Measurements from ENCODE around the gene KRTAP7-1. TPM values are rescaled to one million over a fixed set of nuclear protein-coding genes. Genes with fewer than 3 reads are reported as not detected.

The KRTAP7-1 gene
- total and polyA plus RNA-seq, 9 of the 15 experiments (the other 6 are each of a cell fraction or from before 2014, with no cell fraction given): not detected

DNA sequence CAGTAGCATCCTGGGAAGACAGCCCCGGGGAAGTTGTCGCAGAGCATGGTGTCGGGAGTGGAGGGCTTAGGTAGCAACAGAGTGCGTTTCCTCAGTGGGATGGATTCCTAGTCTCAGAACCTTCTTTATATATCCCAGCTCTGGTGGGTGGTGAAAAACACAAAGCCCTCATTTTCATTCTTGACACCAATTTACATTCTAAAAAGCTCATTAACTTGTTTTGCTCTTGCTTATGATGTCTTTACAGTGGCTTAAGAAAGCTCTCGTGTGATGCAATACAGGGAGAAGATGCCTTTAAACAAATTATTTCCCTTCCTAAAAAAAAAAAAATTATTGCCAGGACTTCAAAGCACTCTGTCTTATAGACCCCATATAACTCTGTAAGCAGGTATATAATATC lies 16.4 kb downstream of the KRTAP7-1 start, which contains the start of gene KRTAP8-1:
Gene KRTAP8-1 (minus strand): TSS at position 101 of the 400 bp plus-strand sequence. CDS start 54 bp downstream, at position 47.
- no peaks in the 10 kb centered on the region for H3K27me3 ChIP-seq (ENCODE audit: control insufficient read depth in 2 of 2, insufficient read depth in 2 of 2, low read length in 2 of 2)
- ChIA-PET POLR2A (no interaction called here), CTCF (ENCODE audit: low intra/inter-chr PET ratio) (no interaction called here)
- no peaks in the 10 kb centered on the region; the same call in 1 of the 2 replicates for H3K9me3 ChIP-seq (replicated peaks; ENCODE audit: control insufficient read depth, insufficient read depth, low read depth, low read length)
- no peaks in the 10 kb centered on the region for H4K20me1 ChIP-seq (replicated peaks; ENCODE audit: control insufficient read depth, insufficient read depth, low read length)
- in situ Hi-C loops (cut with MboI): no loop called here
- H3K27ac ChIP-seq (ENCODE audit: extremely low read depth, low read depth, low read length): no peak within 1 kb of the TSS
- FAIRE-seq (no peak), DNase-seq (ENCODE audit: extremely low read depth in 1 of 4, low spot score in 3 of 4) (no peak), ATAC-seq (no peak)
- no peak within 1 kb of the TSS for H3K9ac ChIP-seq (ENCODE audit: insufficient read depth in 1 of 2, low read depth in 2 of 2, low read length in 2 of 2)
- H3K9me1 ChIP-seq (ENCODE audit: control insufficient read depth, insufficient read depth, low read length): no peaks in the 10 kb centered on the region
- intact Hi-C loops (cut with micrococcal nuclease): no loop called here
- no peak within 1 kb of the TSS for H2AFZ ChIP-seq (ENCODE audit: low read depth, low read length)
- no peaks in the 10 kb centered on the region for H3K79me2 ChIP-seq (ENCODE audit: control insufficient read depth, insufficient read depth, low read length)
- no peak within 1 kb of the TSS for H3K4me3 ChIP-seq
- no peaks in the 10 kb centered on the region for H3K4me1 ChIP-seq (replicated peaks in 1 of 2; ENCODE audit: control insufficient read depth in 2 of 2, insufficient read depth in 2 of 2, low read length in 2 of 2)
- 2% methylated on average over 5 of the region's 5 CpGs for WGBS (ENCODE audit: insufficient coverage, low coverage, missing lambda C conversion rate)
- H3K36me3 ChIP-seq (ENCODE audit: control insufficient read depth, insufficient read depth, low read length): no peaks in the 10 kb centered on the region
- H3K4me2 ChIP-seq (ENCODE audit: insufficient read depth, low read length): no peak within 1 kb of the TSS
- no TSS peak for BruUV-seq (replicated peaks)
- TF ChIP-seq SMARCE1 (IDR thresholded peaks at IDR 0.05) (no peak), RBBP5 (IDR thresholded peaks at IDR 0.05; ENCODE audit: borderline replicate concordance, insufficient read depth, low read length, poor library complexity, severe bottlenecking) (no peak), ZNF707 (CRISPR knock-in tag; conservative IDR thresholded peaks at IDR 0.05) (no peak), TAF1 (IDR thresholded peaks at IDR 0.05; ENCODE audit: control insufficient read depth, extremely low read depth, insufficient read depth, low read length, severe bottlenecking) (no peak), CXXC5 (CRISPR knock-in tag; IDR thresholded peaks at IDR 0.05) (no peak), DMBX1 (CRISPR knock-in tag; IDR thresholded peaks at IDR 0.05; ENCODE audit: borderline replicate concordance) (no peak), CBFA2T3 (IDR thresholded peaks at IDR 0.05) (no peak), RAD51 (IDR thresholded peaks at IDR 0.05; ENCODE audit: borderline replicate concordance, low read depth) (no peak), MXI1 (IDR thresholded peaks at IDR 0.05; ENCODE audit: low read depth, low read length) (no peak), BRCA1 (IDR thresholded peaks at IDR 0.05) (no peak), BRCA1 (CRISPR knock-in tag; IDR thresholded peaks at IDR 0.05) (no peak), GABPB2 (CRISPR knock-in tag; conservative IDR thresholded peaks at IDR 0.05) (no peak), ZC3H8 (IDR thresholded peaks at IDR 0.05) (no peak), GATAD2A (IDR thresholded peaks at IDR 0.05) (no peak), MTA3 (IDR thresholded peaks at IDR 0.05; ENCODE audit: borderline replicate concordance) (no peak)
- TF ChIP-seq, protein P1, sequence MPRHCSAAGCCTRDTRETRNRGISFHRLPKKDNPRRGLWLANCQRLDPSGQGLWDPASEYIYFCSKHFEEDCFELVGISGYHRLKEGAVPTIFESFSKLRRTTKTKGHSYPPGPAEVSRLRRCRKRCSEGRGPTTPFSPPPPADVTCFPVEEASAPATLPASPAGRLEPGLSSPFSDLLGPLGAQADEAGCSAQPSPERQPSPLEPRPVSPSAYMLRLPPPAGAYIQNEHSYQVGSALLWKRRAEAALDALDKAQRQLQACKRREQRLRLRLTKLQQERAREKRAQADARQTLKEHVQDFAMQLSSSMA (CRISPR knock-in tag; IDR thresholded peaks at IDR 0.05): no peak
- TF ChIP-seq, protein P2, sequence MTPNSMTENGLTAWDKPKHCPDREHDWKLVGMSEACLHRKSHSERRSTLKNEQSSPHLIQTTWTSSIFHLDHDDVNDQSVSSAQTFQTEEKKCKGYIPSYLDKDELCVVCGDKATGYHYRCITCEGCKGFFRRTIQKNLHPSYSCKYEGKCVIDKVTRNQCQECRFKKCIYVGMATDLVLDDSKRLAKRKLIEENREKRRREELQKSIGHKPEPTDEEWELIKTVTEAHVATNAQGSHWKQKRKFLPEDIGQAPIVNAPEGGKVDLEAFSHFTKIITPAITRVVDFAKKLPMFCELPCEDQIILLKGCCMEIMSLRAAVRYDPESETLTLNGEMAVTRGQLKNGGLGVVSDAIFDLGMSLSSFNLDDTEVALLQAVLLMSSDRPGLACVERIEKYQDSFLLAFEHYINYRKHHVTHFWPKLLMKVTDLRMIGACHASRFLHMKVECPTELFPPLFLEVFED (CRISPR knock-in tag; conservative IDR thresholded peaks at IDR 0.05): no peak
- TF ChIP-seq, protein P3, sequence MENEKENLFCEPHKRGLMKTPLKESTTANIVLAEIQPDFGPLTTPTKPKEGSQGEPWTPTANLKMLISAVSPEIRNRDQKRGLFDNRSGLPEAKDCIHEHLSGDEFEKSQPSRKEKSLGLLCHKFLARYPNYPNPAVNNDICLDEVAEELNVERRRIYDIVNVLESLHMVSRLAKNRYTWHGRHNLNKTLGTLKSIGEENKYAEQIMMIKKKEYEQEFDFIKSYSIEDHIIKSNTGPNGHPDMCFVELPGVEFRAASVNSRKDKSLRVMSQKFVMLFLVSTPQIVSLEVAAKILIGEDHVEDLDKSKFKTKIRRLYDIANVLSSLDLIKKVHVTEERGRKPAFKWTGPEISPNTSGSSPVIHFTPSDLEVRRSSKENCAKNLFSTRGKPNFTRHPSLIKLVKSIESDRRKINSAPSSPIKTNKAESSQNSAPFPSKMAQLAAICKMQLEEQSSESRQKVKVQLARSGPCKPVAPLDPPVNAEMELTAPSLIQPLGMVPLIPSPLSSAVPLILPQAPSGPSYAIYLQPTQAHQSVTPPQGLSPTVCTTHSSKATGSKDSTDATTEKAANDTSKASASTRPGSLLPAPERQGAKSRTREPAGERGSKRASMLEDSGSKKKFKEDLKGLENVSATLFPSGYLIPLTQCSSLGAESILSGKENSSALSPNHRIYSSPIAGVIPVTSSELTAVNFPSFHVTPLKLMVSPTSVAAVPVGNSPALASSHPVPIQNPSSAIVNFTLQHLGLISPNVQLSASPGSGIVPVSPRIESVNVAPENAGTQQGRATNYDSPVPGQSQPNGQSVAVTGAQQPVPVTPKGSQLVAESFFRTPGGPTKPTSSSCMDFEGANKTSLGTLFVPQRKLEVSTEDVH (IDR thresholded peaks at IDR 0.05; ENCODE audit: low read depth, partially characterized antibody): no peak
- TF ChIP-seq, protein P4, sequence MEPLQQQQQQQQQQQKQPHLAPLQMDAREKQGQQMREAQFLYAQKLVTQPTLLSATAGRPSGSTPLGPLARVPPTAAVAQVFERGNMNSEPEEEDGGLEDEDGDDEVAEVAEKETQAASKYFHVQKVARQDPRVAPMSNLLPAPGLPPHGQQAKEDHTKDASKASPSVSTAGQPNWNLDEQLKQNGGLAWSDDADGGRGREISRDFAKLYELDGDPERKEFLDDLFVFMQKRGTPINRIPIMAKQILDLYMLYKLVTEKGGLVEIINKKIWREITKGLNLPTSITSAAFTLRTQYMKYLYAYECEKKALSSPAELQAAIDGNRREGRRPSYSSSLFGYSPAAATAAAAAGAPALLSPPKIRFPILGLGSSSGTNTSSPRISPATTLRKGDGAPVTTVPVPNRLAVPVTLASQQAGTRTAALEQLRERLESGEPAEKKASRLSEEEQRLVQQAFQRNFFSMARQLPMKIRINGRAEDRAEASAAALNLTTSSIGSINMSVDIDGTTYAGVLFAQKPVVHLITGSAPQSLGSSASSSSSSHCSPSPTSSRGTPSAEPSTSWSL (CRISPR knock-in tag; IDR thresholded peaks at IDR 0.05; ENCODE audit: borderline replicate concordance): no peak

All from K562 (cell line).